GM23338 (cell line): Measurements from ENCODE around the gene TMTC4.

ENCODE experiments used
- CREB1 ChIP-seq: fragments of 250-450 bp; sonication (Bioruptor Pico); IDR thresholded peaks from 2 replicates; pipeline ENCODE4 v1.5.0; 2020; ENCODE audit warnings: low read depth, mild to moderate bottlenecking, moderate library complexity
- CTCF ChIP-seq, 2 experiments: fragments of 200-600 bp in 1 of 2; sonication (generic) in 1 of 2; conservative IDR thresholded peaks; 2 replicates each; pipeline versions ENCODE4 v1.5.1 to v1.6.1; 2016 to 2017; ENCODE audit warnings: antibody characterized with exemption in 2 of 2, low read depth in 2 of 2, mild to moderate bottlenecking in 2 of 2, moderate library complexity in 1 of 2
- ETS1 ChIP-seq: IDR thresholded peaks from 2 replicates; pipeline ENCODE4 v1.6.1; 2016; ENCODE audit warnings: antibody characterized with exemption
- EZH2 ChIP-seq: fragments of 200-600 bp; sonication (generic); IDR thresholded peaks from one replicate; pipeline ENCODE4 v1.8.0; 2017; ENCODE audit warnings: antibody characterized with exemption, mild to moderate bottlenecking, low read depth; ENCODE audit not compliant: unreplicated experiment
- EZH2phosphoT487 ChIP-seq: fragments of 200-600 bp; sonication (generic); IDR thresholded peaks from one replicate; pipeline ENCODE4 v1.8.1; 2018; ENCODE audit warnings: antibody characterized with exemption; ENCODE audit not compliant: unreplicated experiment
- JUNB ChIP-seq: IDR thresholded peaks from one replicate; pipeline ENCODE4 v1.6.1; 2016; ENCODE audit warnings: antibody characterized with exemption; ENCODE audit not compliant: unreplicated experiment
- NANOG ChIP-seq: IDR thresholded peaks from 2 replicates; pipeline ENCODE4 v1.6.1; 2016; ENCODE audit warnings: antibody characterized with exemption, borderline replicate concordance
- POLR2AphosphoS5 ChIP-seq: IDR thresholded peaks from 2 replicates; pipeline ENCODE4 v1.6.1; 2016; ENCODE audit warnings: antibody characterized with exemption, low read depth
- REST ChIP-seq: IDR thresholded peaks from one replicate; pipeline ENCODE4 v1.6.1; 2018; ENCODE audit warnings: antibody characterized with exemption; ENCODE audit not compliant: unreplicated experiment
- ZNF114 ChIP-seq: fragments of 250-450 bp; sonication (Bioruptor Pico); IDR thresholded peaks from 2 replicates; pipeline ENCODE4 v1.5.0; 2020; ENCODE audit warnings: mild to moderate bottlenecking, moderate library complexity
- ZNF462 ChIP-seq: fragments of 250-450 bp; sonication (Bioruptor Pico); IDR thresholded peaks from 2 replicates; pipeline ENCODE4 v1.5.0; 2020; ENCODE audit warnings: mild to moderate bottlenecking, moderate library complexity

- TF ChIP-seq EZH2 (no peak), CTCF (conservative IDR thresholded peaks at IDR 0.05; ENCODE audit: low read depth in 2 of 2) (no peak), CREB1 (CRISPR knock-in tag) (no peak), POLR2AphosphoS5 (no peak), REST (no peak), EZH2phosphoT487 (no peak), ETS1 (no peak), JUNB (no peak), NANOG (no peak), ZNF114 (CRISPR knock-in tag) (no peak), ZNF462 (CRISPR knock-in tag) (no peak)
Observed at GRCh38 chr13:100658363-100658762, 16.2 kb downstream of the TMTC4 start.
